Sigmoid colon (tissue), 4 donors: ENCODE results near the gene ESRRA.
"Not testable (repeated sequence)": the region's sequence is repeated elsewhere in the genome, so short reads cannot be mapped to it uniquely, and the experiment has no call there.

Source experiments
- CTCF ChIP-seq, 4 experiments: fragments of 450-650 bp in 3 of 4; fragments of 200-600 bp in 1 of 4; IDR thresholded peaks; one replicate each; pipeline ENCODE4 v1.5.1; 2016 to 2019; ENCODE audit warnings: antibody characterized with exemption in 4 of 4, mild to moderate bottlenecking in 3 of 4, moderate library complexity in 2 of 4
- EP300 ChIP-seq, 4 donors: sonication (generic); formaldehyde crosslinking; IDR thresholded peaks; one replicate each; pipeline ENCODE4 v1.6.1; 2017; ENCODE audit warnings: antibody characterized with exemption in 4 of 4
- POLR2A ChIP-seq, 2 donors: fragments of 450-650 bp; IDR thresholded peaks; one replicate each; pipeline ENCODE4 v1.6.1; 2016; ENCODE audit warnings: antibody characterized with exemption in 2 of 2, mild to moderate bottlenecking in 2 of 2, moderate library complexity in 2 of 2
- POLR2AphosphoS5 ChIP-seq, 4 donors: sonication (generic); formaldehyde crosslinking; IDR thresholded peaks; one replicate each; pipeline ENCODE4 v1.6.1; 2017; ENCODE audit warnings: antibody characterized with exemption in 4 of 4

DNA sequence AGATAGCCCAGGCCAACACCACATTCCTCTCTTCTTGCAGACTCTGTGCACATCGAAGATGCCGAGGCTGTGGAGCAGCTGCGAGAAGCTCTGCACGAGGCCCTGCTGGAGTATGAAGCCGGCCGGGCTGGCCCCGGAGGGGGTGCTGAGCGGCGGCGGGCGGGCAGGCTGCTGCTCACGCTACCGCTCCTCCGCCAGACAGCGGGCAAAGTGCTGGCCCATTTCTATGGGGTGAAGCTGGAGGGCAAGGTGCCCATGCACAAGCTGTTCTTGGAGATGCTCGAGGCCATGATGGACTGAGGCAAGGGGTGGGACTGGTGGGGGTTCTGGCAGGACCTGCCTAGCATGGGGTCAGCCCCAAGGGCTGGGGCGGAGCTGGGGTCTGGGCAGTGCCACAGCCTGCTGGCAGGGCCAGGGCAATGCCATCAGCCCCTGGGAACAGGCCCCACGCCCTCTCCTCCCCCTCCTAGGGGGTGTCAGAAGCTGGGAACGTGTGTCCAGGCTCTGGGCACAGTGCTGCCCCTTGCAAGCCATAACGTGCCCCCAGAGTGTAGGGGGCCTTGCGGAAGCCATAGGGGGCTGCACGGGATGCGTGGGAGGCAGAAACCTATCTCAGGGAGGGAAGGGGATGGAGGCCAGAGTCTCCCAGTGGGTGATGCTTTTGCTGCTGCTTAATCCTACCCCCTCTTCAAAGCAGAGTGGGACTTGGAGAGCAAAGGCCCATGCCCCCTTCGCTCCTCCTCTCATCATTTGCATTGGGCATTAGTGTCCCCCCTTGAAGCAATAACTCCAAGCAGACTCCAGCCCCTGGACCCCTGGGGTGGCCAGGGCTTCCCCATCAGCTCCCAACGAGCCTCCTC, 10.6 kb downstream of the ESRRA start:
- not testable (repeated sequence) for TF ChIP-seq POLR2A, CTCF, POLR2AphosphoS5, EP300 (IDR thresholded peaks at IDR 0.05)
